ENCODE measurements around the gene ARRB1. TPM values are rescaled to one million over a fixed set of nuclear protein-coding genes. Genes with fewer than 3 reads are reported as not detected.

ARRB1 gene
- total RNA-seq, 1 donor from 2014 or later, result 32.8 TPM

GRCh38 chr11:75273411-75274391 is 77.8 kb downstream of the ARRB1 start:
- TF ChIP-seq, protein P1, sequence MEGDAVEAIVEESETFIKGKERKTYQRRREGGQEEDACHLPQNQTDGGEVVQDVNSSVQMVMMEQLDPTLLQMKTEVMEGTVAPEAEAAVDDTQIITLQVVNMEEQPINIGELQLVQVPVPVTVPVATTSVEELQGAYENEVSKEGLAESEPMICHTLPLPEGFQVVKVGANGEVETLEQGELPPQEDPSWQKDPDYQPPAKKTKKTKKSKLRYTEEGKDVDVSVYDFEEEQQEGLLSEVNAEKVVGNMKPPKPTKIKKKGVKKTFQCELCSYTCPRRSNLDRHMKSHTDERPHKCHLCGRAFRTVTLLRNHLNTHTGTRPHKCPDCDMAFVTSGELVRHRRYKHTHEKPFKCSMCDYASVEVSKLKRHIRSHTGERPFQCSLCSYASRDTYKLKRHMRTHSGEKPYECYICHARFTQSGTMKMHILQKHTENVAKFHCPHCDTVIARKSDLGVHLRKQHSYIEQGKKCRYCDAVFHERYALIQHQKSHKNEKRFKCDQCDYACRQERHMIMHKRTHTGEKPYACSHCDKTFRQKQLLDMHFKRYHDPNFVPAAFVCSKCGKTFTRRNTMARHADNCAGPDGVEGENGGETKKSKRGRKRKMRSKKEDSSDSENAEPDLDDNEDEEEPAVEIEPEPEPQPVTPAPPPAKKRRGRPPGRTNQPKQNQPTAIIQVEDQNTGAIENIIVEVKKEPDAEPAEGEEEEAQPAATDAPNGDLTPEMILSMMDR (conservative IDR thresholded peaks at IDR 0.05), result no peak
- DNase-seq (ENCODE audit: extremely low spot score, unreplicated experiment), result peak; percentile 57
- Mint-ChIP-seq H3K4me3 (no peak overlapping the region), H3K9me3 (no peaks in the 10 kb centered on the region), H3K27me3 (no peaks in the 10 kb centered on the region), H3K36me3 (peaks cover 4% of the 10 kb centered on the region), H3K4me1 (ENCODE audit: unreplicated experiment) (no peaks in the 10 kb centered on the region), H3K27ac (no peak overlapping the region)

DNA sequence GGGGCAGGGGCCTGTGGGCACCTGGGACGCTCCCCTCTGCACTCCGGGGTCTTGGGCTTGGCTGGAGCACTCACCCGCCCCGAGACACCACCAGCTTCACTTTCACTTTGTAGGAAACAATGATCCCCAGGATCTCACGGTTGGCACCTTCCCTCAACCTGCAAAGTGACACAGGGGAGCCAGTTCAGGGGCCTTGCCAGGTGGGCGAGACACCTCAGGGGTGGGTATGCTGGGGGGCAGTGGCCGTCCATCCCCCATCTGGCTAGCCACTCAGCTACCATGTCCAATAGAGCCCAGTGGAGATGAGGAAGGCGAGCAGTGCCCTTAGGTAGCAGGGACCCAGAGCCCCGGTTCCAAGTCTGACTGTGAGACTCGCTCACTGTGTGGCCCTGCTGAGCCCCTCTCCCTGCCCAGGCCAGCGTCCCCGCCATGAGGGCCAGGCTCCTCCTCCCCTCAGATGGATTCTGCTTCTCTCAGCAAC is 78.6 kb downstream of the ARRB1 start:
- DNase-seq (ENCODE audit: extremely low spot score, unreplicated experiment), result no peak
- H3K9me3 Mint-ChIP-seq, result no peaks in the 10 kb centered on the region
- no peak overlapping the region for H3K4me3 Mint-ChIP-seq
- H3K27ac Mint-ChIP-seq, result no peak overlapping the region
- no peaks in the 10 kb centered on the region for H3K4me1 Mint-ChIP-seq (ENCODE audit: unreplicated experiment)
- H3K36me3 Mint-ChIP-seq, result peaks cover 4% of the 10 kb centered on the region
- no peaks in the 10 kb centered on the region for H3K27me3 Mint-ChIP-seq
- TF ChIP-seq, protein P1 (conservative IDR thresholded peaks at IDR 0.05), result no peak

GRCh38 chr11:75272391-75272790 is 79.1 kb downstream of the ARRB1 start:
- Mint-ChIP-seq H3K9me3 (no peaks in the 10 kb centered on the region), H3K27me3 (no peaks in the 10 kb centered on the region), H3K4me3 (no peak overlapping the region), H3K4me1 (ENCODE audit: unreplicated experiment) (no peaks in the 10 kb centered on the region), H3K27ac (no peak overlapping the region), H3K36me3 (peaks cover 2% of the 10 kb centered on the region)
- TF ChIP-seq, protein P1 (conservative IDR thresholded peaks at IDR 0.05), result no peak
- no peak for DNase-seq (ENCODE audit: extremely low spot score, unreplicated experiment)

DNA sequence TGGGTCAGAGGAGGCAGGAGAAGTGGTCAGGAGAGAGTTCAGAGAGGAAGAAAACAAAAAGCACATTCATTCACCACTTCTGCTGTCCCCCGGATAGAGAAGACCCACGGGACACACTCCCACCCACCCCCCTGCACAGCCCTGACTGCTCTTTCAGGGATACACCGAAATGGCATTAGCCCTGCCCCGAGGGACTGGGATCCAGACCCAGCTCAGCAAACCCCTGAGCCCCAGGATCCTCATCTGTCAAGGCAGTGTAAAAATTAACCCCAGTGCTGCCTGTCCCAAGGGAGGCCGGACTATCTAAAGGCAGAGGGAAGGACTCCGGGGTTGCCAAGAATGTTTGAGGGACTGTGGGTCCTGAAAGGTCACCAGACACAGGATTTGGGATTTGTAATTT is 79.7 kb downstream of the ARRB1 start:
- H3K27me3 Mint-ChIP-seq, result no peaks in the 10 kb centered on the region
- TF ChIP-seq, protein P1 (conservative IDR thresholded peaks at IDR 0.05), result no peak
- no peak for DNase-seq (ENCODE audit: extremely low spot score, unreplicated experiment)
- H3K36me3 Mint-ChIP-seq, result no peaks in the 10 kb centered on the region
- no peaks in the 10 kb centered on the region for H3K4me1 Mint-ChIP-seq (ENCODE audit: unreplicated experiment)
- no peak overlapping the region for H3K27ac Mint-ChIP-seq
- H3K4me3 Mint-ChIP-seq, result no peak overlapping the region
- no peaks in the 10 kb centered on the region for H3K9me3 Mint-ChIP-seq

- Mint-ChIP-seq H3K4me3 (no peak overlapping the region), H3K9me3 (no peaks in the 10 kb centered on the region), H3K4me1 (ENCODE audit: unreplicated experiment) (no peaks in the 10 kb centered on the region), H3K27ac (no peak overlapping the region), H3K36me3 (no peaks in the 10 kb centered on the region), H3K27me3 (no peaks in the 10 kb centered on the region)
- DNase-seq (ENCODE audit: extremely low spot score, unreplicated experiment), result no peak
- TF ChIP-seq, protein P1 (conservative IDR thresholded peaks at IDR 0.05), result peak; percentile 37
Observed at GRCh38 chr11:75270896-75271418, 80.5 kb downstream of the ARRB1 start.
